Immature natural killer cell (primary cell): Measurements from ENCODE around the gene SAG. TPM values are rescaled to one million over a fixed set of nuclear protein-coding genes. Genes with fewer than 3 reads are reported as not detected.

Experiments
- DNase-seq, 3 donors: peaks; one replicate each; pipeline ENCODE4 v3.0.0; 2022; ENCODE audit warnings: mixed read lengths in 1 of 3
- H3K27ac Mint-ChIP-seq, 6 donors: one replicate each; pipeline ENCODE4 v1.8.0; 2020; ENCODE audit warnings: mixed read lengths in 6 of 6, mild to moderate bottlenecking in 5 of 6, inconsistent platforms in 4 of 6, moderate library complexity in 3 of 6
- H3K27me3 Mint-ChIP-seq, 3 donors: one replicate each; pipeline ENCODE4 v1.8.0; 2020 to 2021; ENCODE audit warnings: low read depth in 3 of 3, mild to moderate bottlenecking in 3 of 3, mixed read lengths in 3 of 3, moderate library complexity in 3 of 3, inconsistent platforms in 1 of 3
- H3K36me3 Mint-ChIP-seq, 3 donors: one replicate each; pipeline ENCODE4 v1.8.0; 2020; ENCODE audit warnings: mixed read lengths in 3 of 3, inconsistent platforms in 2 of 3, mild to moderate bottlenecking in 2 of 3
- H3K4me1 Mint-ChIP-seq, 2 donors: one replicate each; pipeline ENCODE4 v1.8.0; 2020; ENCODE audit warnings: inconsistent platforms in 2 of 2, mild to moderate bottlenecking in 2 of 2, mixed read lengths in 2 of 2, moderate library complexity in 1 of 2
- H3K4me3 Mint-ChIP-seq, 5 donors: one replicate each; pipeline ENCODE4 v1.8.0; 2020; ENCODE audit warnings: mild to moderate bottlenecking in 5 of 5, mixed read lengths in 5 of 5, inconsistent platforms in 3 of 5, moderate library complexity in 3 of 5
- H3K9me3 Mint-ChIP-seq, 6 donors: one replicate each; pipeline ENCODE4 v1.8.0; 2020; ENCODE audit warnings: mild to moderate bottlenecking in 6 of 6, mixed read lengths in 6 of 6, inconsistent platforms in 4 of 6, moderate library complexity in 3 of 6
- polyA plus RNA-seq, 3 donors: library from polyadenylated mRNA; unstranded; fragments of 300-500 nt; fragmentation: Illumina TruSeq; gene quantifications; one replicate each; pipeline ENCODE4 v1.2.3, GENCODE V29; 2021

Gene SAG
- polyA plus RNA-seq, 3 donors from 2014 or later = not detected

DNA sequence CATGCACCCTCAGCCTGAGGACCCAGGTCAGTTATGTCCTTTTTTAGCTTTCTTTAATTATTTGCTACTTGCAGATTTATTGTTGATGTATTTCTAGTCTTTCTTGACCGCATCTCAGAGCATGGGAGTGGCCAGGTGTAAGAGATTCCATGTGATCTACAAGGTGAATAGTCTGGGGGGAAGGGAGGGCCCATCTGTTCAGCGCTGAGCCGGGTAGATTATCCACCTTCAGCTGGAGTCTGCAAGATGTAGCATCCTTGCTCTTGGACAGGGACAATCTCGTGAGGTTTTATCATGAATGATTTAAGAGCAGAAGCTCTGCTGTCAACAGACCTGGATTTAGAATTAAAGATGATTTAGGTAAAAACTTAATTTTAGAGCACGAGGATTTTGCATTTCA is 34.7 kb downstream of the SAG start:
- Mint-ChIP-seq H3K4me3 (no peak overlapping the region), H3K27me3 (peaks cover 0 to 2% (median 0%) of the 10 kb centered on the region in 3 donors), H3K4me1 (peaks cover 0 to 6% of the 10 kb centered on the region in 2 donors), H3K9me3 (no peaks in the 10 kb centered on the region), H3K27ac (no peak overlapping the region), H3K36me3 (no peaks in the 10 kb centered on the region)
- DNase-seq = no peak

DNA sequence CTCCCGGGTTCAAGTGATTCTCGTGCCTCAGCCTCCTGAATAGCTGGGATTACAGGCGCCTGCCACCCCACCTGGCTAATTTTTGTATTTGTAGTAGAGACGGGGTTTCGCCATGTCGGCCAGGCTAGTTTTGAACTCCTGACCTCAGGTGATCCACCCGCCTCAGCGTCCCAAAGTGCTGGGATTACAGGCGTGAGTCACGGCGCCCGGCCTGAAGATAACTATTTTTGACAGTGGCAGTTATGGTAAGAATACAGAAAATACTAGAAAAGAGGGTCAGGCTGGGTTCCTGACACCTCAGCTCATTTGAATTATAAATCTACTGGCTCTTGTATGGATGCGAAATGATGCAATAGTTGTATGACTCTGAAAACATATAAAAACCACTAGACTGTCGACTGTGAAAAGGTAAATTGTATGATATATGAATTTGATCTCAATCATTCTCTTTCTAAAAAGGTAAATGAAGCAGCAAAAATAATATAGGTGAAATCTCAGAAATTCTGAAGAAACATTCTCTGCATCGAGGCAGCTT is 35.6 kb downstream of the SAG start:
- DNase-seq = no peak
- no peak overlapping the region for H3K4me3 Mint-ChIP-seq
- peaks cover 0 to 2% (median 2%) of the 10 kb centered on the region in 3 donors for H3K27me3 Mint-ChIP-seq
- H3K36me3 Mint-ChIP-seq = no peaks in the 10 kb centered on the region
- no peaks in the 10 kb centered on the region for H3K9me3 Mint-ChIP-seq
- no peaks in the 10 kb centered on the region for H3K4me1 Mint-ChIP-seq
- H3K27ac Mint-ChIP-seq = no peak overlapping the region

GRCh38 chr2:233346376-233346775 is 38.8 kb downstream of the SAG start:
- Mint-ChIP-seq H3K27ac (peak overlapping the region in 1 of 6 donors; percentile 1), H3K4me1 (peaks cover 19 to 21% of the 10 kb centered on the region in 2 donors), H3K9me3 (no peaks in the 10 kb centered on the region), H3K36me3 (no peaks in the 10 kb centered on the region), H3K4me3 (no peak overlapping the region), H3K27me3 (peaks cover 0 to 2% (median 1%) of the 10 kb centered on the region in 3 donors)
- no peak for DNase-seq

DNA sequence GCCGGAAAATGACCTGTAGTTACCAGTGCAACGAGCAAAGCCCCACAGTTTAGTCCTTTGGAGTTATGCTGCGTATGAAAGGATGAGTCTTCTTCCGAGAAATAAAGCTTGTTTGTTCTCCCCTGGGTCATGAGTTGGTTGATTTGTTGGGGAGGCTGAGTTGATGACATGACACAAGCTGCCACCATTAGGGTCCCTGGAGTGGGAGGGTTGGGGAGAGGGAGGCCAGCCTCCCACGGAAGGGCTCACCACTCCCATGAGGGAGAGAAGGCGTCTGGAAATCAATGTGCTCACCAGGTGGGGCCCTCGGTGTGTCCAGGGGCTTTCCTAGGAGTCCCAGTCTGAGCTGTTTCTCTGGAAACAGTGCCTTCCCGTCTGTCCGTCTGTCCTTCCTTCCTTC is 39.3 kb downstream of the SAG start:
- no peak for DNase-seq
- Mint-ChIP-seq H3K4me1 (peaks cover 19 to 21% of the 10 kb centered on the region in 2 donors), H3K27me3 (peaks cover 0 to 3% (median 2%) of the 10 kb centered on the region in 3 donors), H3K27ac (peak overlapping the region in 1 of 6 donors; percentile 1), H3K4me3 (no peak overlapping the region), H3K36me3 (no peaks in the 10 kb centered on the region), H3K9me3 (no peaks in the 10 kb centered on the region)

DNA sequence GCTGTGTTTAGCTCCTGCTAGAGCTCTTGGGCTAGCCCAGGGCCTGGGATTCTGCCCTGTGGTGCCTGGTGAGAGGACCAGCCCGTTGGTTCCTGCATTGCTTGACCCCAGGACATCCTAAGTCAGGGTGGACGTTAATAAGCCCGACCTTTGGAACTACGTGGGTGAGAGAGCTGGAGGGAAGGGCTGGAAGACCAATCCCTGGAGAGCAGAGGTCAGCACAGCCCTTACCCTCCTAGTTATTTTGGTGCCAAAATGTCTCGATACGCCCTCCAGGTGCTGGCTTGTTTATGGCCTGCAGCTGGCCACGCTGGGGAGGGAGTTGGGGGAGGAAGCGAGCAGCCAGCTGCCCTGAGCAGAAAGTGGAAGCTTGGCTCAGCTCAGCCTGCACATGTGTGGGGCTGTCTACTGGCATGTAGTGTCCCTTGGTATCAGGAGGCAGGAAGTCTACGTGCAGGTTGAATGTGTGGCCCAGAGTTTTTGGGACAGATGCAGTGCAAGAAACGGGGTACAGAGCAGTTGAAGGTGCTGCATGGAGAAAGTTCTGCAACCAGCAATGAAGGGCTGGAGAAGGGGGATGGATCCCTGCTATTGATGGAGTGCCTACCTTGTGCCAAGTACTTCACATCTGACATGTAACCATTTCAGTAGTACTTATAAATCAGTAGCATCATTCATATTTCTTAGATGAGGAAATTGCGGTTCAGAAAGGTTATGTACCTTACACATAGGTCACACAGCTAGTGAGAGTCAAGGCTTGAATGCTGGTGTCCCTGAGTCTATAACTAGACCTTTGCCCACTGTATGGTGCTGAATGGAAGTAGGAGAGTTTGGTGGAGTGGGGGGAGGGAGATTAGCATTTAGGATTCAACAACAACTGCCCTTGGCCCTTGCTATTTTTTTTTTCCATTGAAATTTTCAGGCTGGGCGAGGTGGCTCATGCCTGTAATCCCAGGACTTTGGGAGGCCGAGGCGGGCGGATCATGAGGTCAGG is 41.7 kb downstream of the SAG start:
- Mint-ChIP-seq H3K9me3 (no peaks in the 10 kb centered on the region), H3K4me1 (peaks cover 29 to 33% of the 10 kb centered on the region in 2 donors), H3K27ac (peak overlapping the region in 4 of 6 donors; percentile 19 to 81 (median 46)), H3K4me3 (peak overlapping the region in 1 of 5 donors; percentile 42), H3K36me3 (peaks cover 0 to 4% (median 0%) of the 10 kb centered on the region in 3 donors), H3K27me3 (peaks cover 4 to 14% (median 9%) of the 10 kb centered on the region in 3 donors)
- no peak for DNase-seq

- Mint-ChIP-seq H3K4me3 (no peak overlapping the region), H3K4me1 (peaks cover 37 to 40% of the 10 kb centered on the region in 2 donors), H3K9me3 (no peaks in the 10 kb centered on the region), H3K27ac (peak overlapping the region in 2 of 6 donors; percentile 12 to 51), H3K36me3 (peaks cover 0 to 4% (median 0%) of the 10 kb centered on the region in 3 donors), H3K27me3 (peaks cover 12 to 22% (median 16%) of the 10 kb centered on the region in 3 donors)
- DNase-seq = no peak
These were observed 43.1 kb downstream of the SAG start for GRCh38 chr2:233350708-233351107.

DNA sequence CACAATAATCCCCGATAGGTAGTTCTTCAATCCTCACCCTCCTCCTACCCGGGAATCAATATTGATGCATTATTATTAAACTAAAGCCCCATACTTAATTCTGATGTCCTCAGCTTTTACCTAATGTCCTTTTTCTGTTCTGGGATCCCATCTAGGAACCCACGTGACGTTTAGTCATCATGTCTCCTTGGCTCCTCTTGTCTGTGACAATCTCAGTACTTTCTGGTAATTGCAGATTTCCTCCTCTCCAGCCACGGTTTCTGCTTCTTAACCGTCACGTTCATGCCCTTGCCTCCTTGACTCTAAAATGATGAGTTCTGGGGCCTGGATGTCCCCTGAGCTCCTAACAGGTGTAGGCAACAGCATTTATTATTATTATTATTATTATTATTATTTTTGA is 43.8 kb downstream of the SAG start:
- Mint-ChIP-seq H3K4me1 (peaks cover 44 to 48% of the 10 kb centered on the region in 2 donors), H3K9me3 (no peaks in the 10 kb centered on the region), H3K27ac (peak overlapping the region in 1 of 6 donors; percentile 19), H3K4me3 (no peak overlapping the region), H3K36me3 (peaks cover 0 to 4% (median 0%) of the 10 kb centered on the region in 3 donors), H3K27me3 (peaks cover 14 to 23% (median 22%) of the 10 kb centered on the region in 3 donors)
- no peak for DNase-seq

DNA sequence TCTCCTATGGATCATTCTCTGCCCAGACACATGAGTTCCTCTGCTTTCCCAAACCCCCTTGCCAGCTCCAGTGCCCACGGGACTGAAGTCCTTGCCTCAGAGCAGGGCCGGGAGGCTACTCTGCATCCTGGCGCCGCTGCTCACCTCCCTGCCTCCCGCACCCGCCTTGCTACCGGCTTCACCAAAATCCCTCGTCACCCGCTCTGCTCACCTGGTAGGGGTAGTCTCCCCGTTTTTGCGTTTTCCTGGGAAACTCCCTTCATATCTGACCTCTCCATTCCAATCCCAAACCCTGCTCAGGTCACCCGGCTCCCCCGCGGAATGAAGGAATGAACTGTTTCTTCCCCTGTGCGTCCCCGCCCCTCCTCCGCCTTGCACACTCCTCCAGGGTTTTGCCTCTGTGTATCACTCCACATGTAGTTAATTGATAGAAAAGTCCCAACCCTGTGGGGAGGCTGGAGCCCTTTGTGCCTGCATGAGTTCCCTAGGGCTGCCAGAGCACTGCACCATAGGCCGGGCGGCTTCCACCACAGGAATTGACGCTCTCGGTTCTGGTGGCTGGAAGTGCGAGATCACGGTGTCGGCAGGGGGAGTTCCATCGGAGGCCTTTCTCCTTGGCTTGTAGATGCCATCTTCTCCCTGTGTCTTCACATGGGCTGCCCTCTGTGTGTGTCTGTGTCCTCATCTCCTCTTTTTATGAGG is 44.7 kb downstream of the SAG start:
- Mint-ChIP-seq H3K9me3 (no peaks in the 10 kb centered on the region), H3K36me3 (peaks cover 0 to 4% (median 0%) of the 10 kb centered on the region in 3 donors), H3K4me1 (peaks cover 53 to 56% of the 10 kb centered on the region in 2 donors), H3K4me3 (peak overlapping the region in 3 of 5 donors; percentile 21 to 34 (median 31)), H3K27ac (peak overlapping the region in 3 of 6 donors; percentile 39 to 60 (median 47)), H3K27me3 (peaks cover 14 to 23% (median 22%) of the 10 kb centered on the region in 3 donors)
- DNase-seq = no peak

DNA sequence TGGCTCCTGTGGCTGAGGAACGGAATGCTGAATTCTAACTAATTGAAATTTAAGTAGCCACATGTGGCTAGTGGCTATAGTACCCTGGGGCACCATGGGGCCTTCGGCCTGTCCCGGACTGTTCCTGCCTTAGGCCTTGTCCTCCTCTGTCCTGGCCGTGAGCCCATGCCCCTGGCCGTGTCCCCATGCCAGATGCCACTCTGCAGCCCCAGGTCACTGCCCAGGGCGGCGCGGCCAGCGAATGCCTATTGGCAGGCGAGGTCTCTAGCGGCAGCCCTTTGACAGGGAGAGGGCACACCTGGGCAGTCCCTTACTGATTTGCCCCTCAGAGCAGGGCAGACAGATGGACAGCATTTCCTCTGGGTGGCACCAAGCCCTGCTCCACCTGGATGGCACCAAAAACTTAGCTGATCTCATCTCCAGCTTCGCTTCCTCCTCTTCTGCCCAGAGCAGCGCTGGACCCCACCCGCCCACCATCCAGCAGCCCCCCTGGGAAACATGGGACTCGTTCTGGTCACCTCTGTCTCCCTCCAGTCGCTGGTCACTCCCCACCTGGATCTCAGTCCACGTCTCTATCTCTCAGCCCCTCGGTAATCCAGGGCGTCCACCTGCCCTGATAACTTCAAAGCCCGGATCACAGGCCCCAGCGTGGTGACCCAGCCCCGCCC is 45.6 kb downstream of the SAG start:
- Mint-ChIP-seq H3K4me1 (peaks cover 62 to 65% of the 10 kb centered on the region in 2 donors), H3K4me3 (peak overlapping the region; percentile 77 to 92 (median 88)), H3K9me3 (no peaks in the 10 kb centered on the region), H3K36me3 (peaks cover 0 to 4% (median 0%) of the 10 kb centered on the region in 3 donors), H3K27me3 (peaks cover 14 to 23% (median 19%) of the 10 kb centered on the region in 3 donors), H3K27ac (peak overlapping the region; percentile 45 to 95 (median 80))
- no peak for DNase-seq

- Mint-ChIP-seq H3K36me3 (peaks cover 0 to 4% (median 0%) of the 10 kb centered on the region in 3 donors), H3K4me1 (peaks cover 66 to 68% of the 10 kb centered on the region in 2 donors), H3K9me3 (no peaks in the 10 kb centered on the region), H3K4me3 (peak within 1 kb of the TSS; percentile 90 to 95 (median 93)), H3K27me3 (peaks cover 14 to 23% (median 19%) of the 10 kb centered on the region in 3 donors), H3K27ac (peak within 1 kb of the TSS; percentile 89 to 100 (median 94))
- DNase-seq = peak; percentile 67 to 72 (median 67)
These were observed 46.3 kb downstream of the SAG start, which contains the start of gene DGKD for GRCh38 chr2:233353769-233354499. Gene DGKD (plus strand): TSS chr2:233354494. CDS start chr2:233354519, 25 bp downstream.

DNA sequence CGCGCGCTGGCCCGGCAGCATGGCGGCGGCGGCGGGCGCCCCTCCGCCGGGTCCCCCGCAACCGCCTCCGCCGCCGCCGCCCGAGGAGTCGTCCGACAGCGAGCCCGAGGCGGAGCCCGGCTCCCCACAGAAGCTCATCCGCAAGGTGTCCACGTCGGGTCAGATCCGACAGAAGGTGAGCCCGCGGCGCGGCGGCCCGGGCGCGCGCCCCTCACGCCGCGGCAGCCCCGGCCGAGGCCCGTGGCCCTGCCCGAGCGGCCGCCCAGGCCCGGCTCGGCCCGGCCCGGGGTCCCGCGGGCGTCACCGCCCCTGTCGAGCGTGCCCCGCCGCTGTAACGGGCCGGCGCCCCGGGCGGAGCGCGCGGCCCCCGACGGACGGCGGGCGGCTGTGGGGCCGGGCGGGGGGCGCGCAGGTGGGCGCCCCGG is 46.9 kb downstream of the SAG start:
- Mint-ChIP-seq H3K4me3 (no peak overlapping the region), H3K9me3 (no peaks in the 10 kb centered on the region), H3K27me3 (peaks cover 14 to 23% (median 19%) of the 10 kb centered on the region in 3 donors), H3K36me3 (peaks cover 0 to 5% (median under 1%) of the 10 kb centered on the region in 3 donors), H3K4me1 (peaks cover 66 to 68% of the 10 kb centered on the region in 2 donors), H3K27ac (peak overlapping the region in 1 of 6 donors; percentile 85)
- no peak for DNase-seq

DNA sequence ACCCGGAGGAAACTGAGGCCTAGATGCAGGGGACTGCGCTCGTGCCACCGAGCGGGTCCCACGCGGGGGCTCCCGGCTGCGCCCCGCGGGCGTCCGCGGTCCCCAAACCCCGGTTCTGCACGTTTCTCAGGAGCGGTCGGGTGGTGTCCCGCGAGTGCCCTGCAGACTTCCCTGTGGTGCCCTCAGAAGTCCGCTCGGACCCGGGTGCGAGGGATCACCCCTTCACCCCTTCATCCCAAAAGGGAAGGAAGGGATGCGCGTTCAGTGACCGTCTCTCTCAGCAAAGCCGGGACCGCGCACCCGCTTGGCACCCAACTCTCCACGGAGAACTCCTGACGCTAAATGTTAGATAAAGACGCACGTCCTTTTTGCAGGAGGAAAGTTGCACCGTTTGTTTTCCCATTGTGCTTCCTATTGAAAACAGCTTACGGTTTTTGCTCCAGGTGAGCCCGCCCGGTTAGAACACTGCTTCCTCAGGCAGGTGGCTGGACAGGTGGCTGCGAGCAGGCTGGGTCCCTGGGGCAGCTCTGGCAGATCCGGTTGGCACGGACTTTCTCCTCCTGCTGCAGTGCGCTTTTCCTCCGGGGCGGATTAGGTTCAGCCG is 47.5 kb downstream of the SAG start:
- H3K36me3 Mint-ChIP-seq = peaks cover 0 to 9% (median 5%) of the 10 kb centered on the region in 3 donors
- peak overlapping the region; percentile 90 to 95 (median 93) for H3K4me3 Mint-ChIP-seq
- no peaks in the 10 kb centered on the region for H3K9me3 Mint-ChIP-seq
- no peak for DNase-seq
- H3K4me1 Mint-ChIP-seq = peaks cover 69 to 72% of the 10 kb centered on the region in 2 donors
- peaks cover 15 to 23% (median 19%) of the 10 kb centered on the region in 3 donors for H3K27me3 Mint-ChIP-seq
- H3K27ac Mint-ChIP-seq = peak overlapping the region; percentile 89 to 100 (median 94)
